Activated B cell treated with CpG ODN at 0.5 μM for 24 hours (primary cell): Measurements from ENCODE around the gene FGD5. TPM values are rescaled to one million over a fixed set of nuclear protein-coding genes. Genes with fewer than 3 reads are reported as not detected.

Experiments
- ATAC-seq: fragments of 200-7000 bp; cut with Tn5 transposase; one replicate; pipeline ENCODE4 v1.10.0; 2021; ENCODE audit warnings: low read depth, mild to moderate bottlenecking, moderate library complexity
- CTCF ChIA-PET: fragments of 350-600 bp; sonication (Branson Sonifier 250); formaldehyde crosslinking; loops from one replicate; lab custom pipeline; 2021; ENCODE audit warnings: antibody characterized with exemption; lab: Charles Lee
- POLR2A ChIA-PET: fragments of 350-600 bp; sonication (Branson Sonifier 250); formaldehyde crosslinking; loops from one replicate; lab custom pipeline; 2021; ENCODE audit warnings: antibody characterized with exemption; lab: Charles Lee
- DNase-seq: peaks from one replicate; pipeline ENCODE4 v3.0.0; 2022
- H3K27ac Mint-ChIP-seq: one replicate; pipeline ENCODE4 v1.8.0; 2020; ENCODE audit warnings: mixed read lengths
- H3K27me3 Mint-ChIP-seq: one replicate; pipeline ENCODE4 v1.8.0; 2021; ENCODE audit warnings: mixed read lengths
- H3K36me3 Mint-ChIP-seq: one replicate; pipeline ENCODE4 v1.8.0; 2021; ENCODE audit warnings: low read depth, mixed read lengths
- H3K4me1 Mint-ChIP-seq: one replicate; pipeline ENCODE4 v1.8.0; 2021; ENCODE audit warnings: mixed read lengths
- H3K4me3 Mint-ChIP-seq: one replicate; pipeline ENCODE4 v1.8.0; 2020; ENCODE audit warnings: mild to moderate bottlenecking, mixed read lengths
- H3K9me3 Mint-ChIP-seq: one replicate; pipeline ENCODE4 v1.8.0; 2020; ENCODE audit warnings: mixed read lengths
- intact Hi-C: fragments of 100-400 bp; cut with micrococcal nuclease; formaldehyde crosslinking; loops from one replicate; pipeline ENCODE4 v1.15.1; 2024
- total RNA-seq: library from RNA; stranded (reverse); gene quantifications from 2 replicates; pipeline ENCODE4 v1.2.3, GENCODE V29; 2022
- TF ChIP-seq, protein P1 (sequence below): fragments of 200-600 bp; IDR thresholded peaks from one replicate; pipeline ENCODE4 v1.8.0; 2022; ENCODE audit warnings: antibody characterized with exemption, mild to moderate bottlenecking

FGD5 gene
- total RNA-seq, 1 donor from 2014 or later, result not detected

DNA sequence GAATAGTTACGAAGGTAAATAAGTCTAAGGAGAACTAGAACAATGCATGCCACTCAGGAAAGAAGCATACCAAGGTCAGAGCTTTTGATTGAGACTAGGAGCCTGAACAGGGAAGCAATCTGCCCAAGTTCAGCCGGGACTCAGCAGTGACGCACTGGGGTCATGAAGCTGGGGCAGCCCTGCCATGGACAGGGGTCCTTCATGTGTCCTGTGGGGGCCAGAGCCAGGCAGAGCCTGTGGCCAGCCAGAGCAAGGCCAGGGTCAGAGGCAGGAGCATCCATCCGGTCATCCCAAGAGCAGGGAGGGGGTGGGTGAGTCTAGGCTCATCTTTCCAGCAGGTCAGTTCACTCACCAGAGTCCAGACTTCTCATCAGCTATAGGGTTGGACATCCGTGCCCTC lies 47.9 kb downstream of the FGD5 start:
- H3K27me3 Mint-ChIP-seq, result peaks cover 13% of the 10 kb centered on the region
- ATAC-seq, result no peak
- DNase-seq, result no peak
- ChIA-PET CTCF (no interaction called here), POLR2A (no interaction called here)
- H3K4me3 Mint-ChIP-seq, result no peak overlapping the region
- no peaks in the 10 kb centered on the region for H3K36me3 Mint-ChIP-seq
- intact Hi-C loops, result no loop called here
- no peak overlapping the region for H3K27ac Mint-ChIP-seq
- H3K9me3 Mint-ChIP-seq, result no peaks in the 10 kb centered on the region
- no peaks in the 10 kb centered on the region for H3K4me1 Mint-ChIP-seq
- TF ChIP-seq, protein P1, sequence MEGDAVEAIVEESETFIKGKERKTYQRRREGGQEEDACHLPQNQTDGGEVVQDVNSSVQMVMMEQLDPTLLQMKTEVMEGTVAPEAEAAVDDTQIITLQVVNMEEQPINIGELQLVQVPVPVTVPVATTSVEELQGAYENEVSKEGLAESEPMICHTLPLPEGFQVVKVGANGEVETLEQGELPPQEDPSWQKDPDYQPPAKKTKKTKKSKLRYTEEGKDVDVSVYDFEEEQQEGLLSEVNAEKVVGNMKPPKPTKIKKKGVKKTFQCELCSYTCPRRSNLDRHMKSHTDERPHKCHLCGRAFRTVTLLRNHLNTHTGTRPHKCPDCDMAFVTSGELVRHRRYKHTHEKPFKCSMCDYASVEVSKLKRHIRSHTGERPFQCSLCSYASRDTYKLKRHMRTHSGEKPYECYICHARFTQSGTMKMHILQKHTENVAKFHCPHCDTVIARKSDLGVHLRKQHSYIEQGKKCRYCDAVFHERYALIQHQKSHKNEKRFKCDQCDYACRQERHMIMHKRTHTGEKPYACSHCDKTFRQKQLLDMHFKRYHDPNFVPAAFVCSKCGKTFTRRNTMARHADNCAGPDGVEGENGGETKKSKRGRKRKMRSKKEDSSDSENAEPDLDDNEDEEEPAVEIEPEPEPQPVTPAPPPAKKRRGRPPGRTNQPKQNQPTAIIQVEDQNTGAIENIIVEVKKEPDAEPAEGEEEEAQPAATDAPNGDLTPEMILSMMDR, result no peak

DNA sequence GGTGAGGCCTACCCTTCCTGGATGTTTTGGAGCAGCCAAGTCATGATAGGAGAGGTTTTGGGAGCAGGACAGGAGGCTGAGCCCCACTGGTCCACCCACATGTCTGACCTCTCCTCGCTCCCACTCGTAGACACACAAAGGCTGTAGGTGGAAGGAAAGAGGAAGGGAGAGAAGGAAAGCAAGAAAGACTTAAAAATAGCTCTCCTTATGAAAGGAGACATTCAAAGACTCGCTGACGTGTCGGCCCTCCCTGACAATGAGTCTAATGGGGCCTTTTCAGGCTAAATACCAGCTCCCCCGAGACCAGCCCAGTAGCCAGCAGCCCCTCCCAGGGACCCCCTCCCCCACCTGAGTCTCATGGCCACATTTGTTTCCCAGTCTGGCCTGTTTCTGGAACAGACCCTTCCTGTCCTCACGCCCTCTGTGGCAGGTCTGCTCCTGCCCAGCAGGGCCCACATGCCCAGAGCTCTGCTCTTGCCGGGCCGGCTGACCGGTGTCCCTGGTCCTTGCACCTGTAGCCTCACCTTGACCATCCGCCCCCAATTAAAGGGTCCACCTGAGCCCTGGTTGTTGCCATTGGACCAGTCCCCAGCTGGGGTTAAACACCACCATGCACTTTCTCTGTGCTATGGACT lies 49.3 kb downstream of the FGD5 start:
- Mint-ChIP-seq H3K36me3 (no peaks in the 10 kb centered on the region), H3K4me3 (no peak overlapping the region), H3K9me3 (no peaks in the 10 kb centered on the region), H3K4me1 (no peaks in the 10 kb centered on the region), H3K27ac (no peak overlapping the region), H3K27me3 (peaks cover 7% of the 10 kb centered on the region)
- intact Hi-C loops, result no loop called here
- TF ChIP-seq, protein P1, result no peak
- DNase-seq (no peak), ATAC-seq (no peak)
- POLR2A ChIA-PET, result no interaction called here
- CTCF ChIA-PET, result no interaction called here

DNA sequence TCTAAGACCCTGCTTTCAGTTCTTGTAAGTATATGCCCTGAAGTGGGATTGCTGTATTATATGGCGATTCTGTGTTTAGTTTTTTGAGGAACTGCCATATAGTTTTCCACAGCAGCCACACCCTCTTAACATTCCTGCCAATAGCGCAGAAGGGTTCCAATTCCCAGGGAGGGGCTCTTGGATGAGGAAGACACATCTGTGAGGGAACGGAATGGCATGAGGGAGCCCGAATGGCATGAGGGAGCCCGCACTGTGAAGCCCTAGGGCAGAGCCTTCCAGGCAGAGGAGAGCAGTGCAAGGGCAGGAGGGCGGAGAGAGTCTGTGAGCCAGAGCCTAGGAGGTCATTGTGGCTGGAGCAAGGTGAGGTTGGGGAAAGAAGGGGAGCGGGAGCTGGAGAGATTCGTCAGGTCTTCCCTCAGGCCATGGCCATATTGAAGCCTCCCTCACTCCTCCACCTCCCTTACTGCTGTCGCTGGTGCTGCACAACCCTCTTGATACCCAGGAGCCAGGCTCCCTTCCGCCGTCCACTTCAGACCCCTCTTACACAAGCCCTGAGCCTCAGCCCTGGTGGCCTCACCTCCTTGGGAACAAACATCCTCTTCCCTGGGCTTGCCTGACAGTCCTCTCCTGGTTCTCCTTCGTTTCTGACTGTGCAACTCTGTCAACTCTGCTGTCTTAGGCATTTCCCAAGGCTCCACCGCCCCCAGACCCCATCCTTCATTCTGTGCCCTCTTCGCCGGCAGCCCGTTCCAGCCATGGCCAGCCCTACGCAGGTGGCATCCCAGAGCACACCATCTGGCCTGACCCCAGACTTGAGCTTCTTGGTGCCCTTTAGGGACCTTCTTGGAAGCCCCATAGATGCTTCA lies 51.4 kb downstream of the FGD5 start:
- TF ChIP-seq, protein P1, result no peak
- no peaks in the 10 kb centered on the region for H3K9me3 Mint-ChIP-seq
- no peak for ATAC-seq
- POLR2A ChIA-PET, result no interaction called here
- DNase-seq, result no peak
- CTCF ChIA-PET, result no interaction called here
- intact Hi-C loops, result no loop called here
- H3K36me3 Mint-ChIP-seq, result no peaks in the 10 kb centered on the region
- no peaks in the 10 kb centered on the region for H3K4me1 Mint-ChIP-seq
- H3K27ac Mint-ChIP-seq, result no peak overlapping the region
- peaks cover 7% of the 10 kb centered on the region for H3K27me3 Mint-ChIP-seq
- H3K4me3 Mint-ChIP-seq, result no peak overlapping the region

DNA sequence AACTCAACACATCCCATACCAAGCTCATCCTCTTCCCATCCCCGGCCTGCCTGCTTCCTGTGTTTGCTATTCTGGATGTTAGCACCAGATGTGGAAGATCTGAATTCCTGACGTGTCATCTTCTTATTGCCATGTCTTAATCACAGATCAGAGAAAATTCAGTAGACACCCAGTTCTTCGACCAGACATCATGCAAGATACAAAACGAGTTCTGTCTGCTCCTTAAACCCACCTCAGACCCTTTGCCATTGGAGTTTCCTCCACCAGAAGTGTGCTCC lies 52.0 kb downstream of the FGD5 start:
- no peak for ATAC-seq
- intact Hi-C loops, result no loop called here
- Mint-ChIP-seq H3K9me3 (no peaks in the 10 kb centered on the region), H3K4me1 (no peaks in the 10 kb centered on the region), H3K36me3 (no peaks in the 10 kb centered on the region), H3K27me3 (peaks cover 4% of the 10 kb centered on the region), H3K4me3 (no peak overlapping the region), H3K27ac (no peak overlapping the region)
- TF ChIP-seq, protein P1, result no peak
- ChIA-PET POLR2A (no interaction called here), CTCF (no interaction called here)
- DNase-seq, result no peak

- no peak for ATAC-seq
- POLR2A ChIA-PET, result no interaction called here
- no peak for DNase-seq
- intact Hi-C loops, result no loop called here
- Mint-ChIP-seq H3K9me3 (no peaks in the 10 kb centered on the region), H3K4me3 (no peak overlapping the region), H3K27ac (no peak overlapping the region), H3K4me1 (no peaks in the 10 kb centered on the region), H3K36me3 (no peaks in the 10 kb centered on the region), H3K27me3 (peaks cover 4% of the 10 kb centered on the region)
- TF ChIP-seq, protein P1, result no peak
- CTCF ChIA-PET, result no interaction called here
Observed at GRCh38 chr3:14871456-14872200, 52.9 kb downstream of the FGD5 start.
